Vagina (tissue), 2 donors: Measurements from ENCODE around the gene E2F1. TPM values are rescaled to one million over a fixed set of nuclear protein-coding genes. Genes with fewer than 3 reads are reported as not detected.

Source experiments
- DNase-seq, 2 donors: peaks; one replicate each; pipeline ENCODE4 v3.0.0-alpha.2; 2017; ENCODE audit errors: extremely low spot score in 2 of 2
- H3K27ac ChIP-seq: fragments of 200-600 bp; sonication (generic); one replicate; pipeline ENCODE4 v1.5.1; 2019
- H3K27me3 ChIP-seq: fragments of 200-600 bp; sonication (generic); one replicate; pipeline ENCODE4 v1.5.1; 2019
- H3K36me3 ChIP-seq, 2 donors: fragments of 200-600 bp; sonication (generic); one replicate each; pipeline ENCODE4 v1.5.1; 2017 to 2019
- H3K4me1 ChIP-seq: fragments of 200-600 bp; sonication (generic); one replicate; pipeline ENCODE4 v1.5.1; 2019
- H3K4me3 ChIP-seq, 2 donors: fragments of 200-600 bp; sonication (generic); 1 replicate in 1 of 2; 2 replicates in 1 of 2; pipeline ENCODE4 v1.5.1; 2016 to 2019
- H3K9me3 ChIP-seq: fragments of 200-600 bp; sonication (generic); one replicate; pipeline ENCODE4 v1.5.1; 2019
- POLR2A ChIP-seq, 2 donors: fragments of 450-650 bp; IDR thresholded peaks; one replicate each; pipeline ENCODE4 v1.6.1; 2017; ENCODE audit warnings: antibody characterized with exemption in 2 of 2, mild to moderate bottlenecking in 2 of 2, moderate library complexity in 2 of 2
- POLR2AphosphoS5 ChIP-seq, 2 donors: sonication (generic); formaldehyde crosslinking; IDR thresholded peaks; one replicate each; pipeline ENCODE4 v1.9.0; 2017; ENCODE audit warnings: antibody characterized with exemption in 2 of 2, mild to moderate bottlenecking in 2 of 2, low read depth in 1 of 2; ENCODE audit not compliant: insufficient read depth in 1 of 2
- intact Hi-C: fragments of 100-400 bp; cut with DNase I; formaldehyde crosslinking; loops from one replicate; pipeline ENCODE4 v1.15.1; 2023
- total RNA-seq: library from RNA; depleted of rRNA; stranded (reverse); fragments of >200 nt; gene quantifications from one replicate; pipeline ENCODE4 v1.2.3, GENCODE V29; 2016
- TF ChIP-seq, protein P1 (sequence below), 3 experiments: fragments of 450-650 bp in 2 of 3; fragments of 200-600 bp in 1 of 3; sonication (generic) in 1 of 3; IDR thresholded peaks; one replicate each; pipeline ENCODE4 v1.5.1; 2017 to 2019; ENCODE audit warnings: antibody characterized with exemption in 3 of 3, mild to moderate bottlenecking in 2 of 3, moderate library complexity in 2 of 3

The E2F1 gene
- total RNA-seq, 1 donor from 2014 or later, result 0.49 TPM

DNA sequence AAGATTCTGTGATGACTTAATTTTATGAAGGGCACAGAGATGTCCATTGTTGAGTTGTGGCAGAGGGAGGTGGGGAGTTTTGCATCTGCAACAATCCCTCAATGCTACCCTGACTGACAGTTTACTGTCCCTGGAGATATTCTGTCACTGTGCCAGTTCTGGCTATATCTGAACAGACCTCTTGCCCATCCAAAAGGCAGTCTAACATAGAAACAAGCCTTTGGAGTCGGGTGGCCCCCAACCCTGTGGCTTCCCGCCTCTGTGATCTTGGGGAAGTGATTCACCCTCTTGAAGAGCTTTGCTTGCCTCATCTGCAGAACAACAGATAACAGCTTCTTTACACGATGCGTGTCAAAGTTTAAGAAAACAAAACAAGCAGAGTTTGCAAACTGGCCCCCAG lies 3.8 kb upstream of the E2F1 start:
- intact Hi-C loops, result no loop called here
- no peak overlapping the region for H3K4me3 ChIP-seq
- no peak for DNase-seq
- no peak for TF ChIP-seq POLR2AphosphoS5 (IDR thresholded peaks at IDR 0.05; ENCODE audit: insufficient read depth in 1 of 2, low read depth in 1 of 2)
- no peak for TF ChIP-seq POLR2A (IDR thresholded peaks at IDR 0.05)
- TF ChIP-seq, protein P1, sequence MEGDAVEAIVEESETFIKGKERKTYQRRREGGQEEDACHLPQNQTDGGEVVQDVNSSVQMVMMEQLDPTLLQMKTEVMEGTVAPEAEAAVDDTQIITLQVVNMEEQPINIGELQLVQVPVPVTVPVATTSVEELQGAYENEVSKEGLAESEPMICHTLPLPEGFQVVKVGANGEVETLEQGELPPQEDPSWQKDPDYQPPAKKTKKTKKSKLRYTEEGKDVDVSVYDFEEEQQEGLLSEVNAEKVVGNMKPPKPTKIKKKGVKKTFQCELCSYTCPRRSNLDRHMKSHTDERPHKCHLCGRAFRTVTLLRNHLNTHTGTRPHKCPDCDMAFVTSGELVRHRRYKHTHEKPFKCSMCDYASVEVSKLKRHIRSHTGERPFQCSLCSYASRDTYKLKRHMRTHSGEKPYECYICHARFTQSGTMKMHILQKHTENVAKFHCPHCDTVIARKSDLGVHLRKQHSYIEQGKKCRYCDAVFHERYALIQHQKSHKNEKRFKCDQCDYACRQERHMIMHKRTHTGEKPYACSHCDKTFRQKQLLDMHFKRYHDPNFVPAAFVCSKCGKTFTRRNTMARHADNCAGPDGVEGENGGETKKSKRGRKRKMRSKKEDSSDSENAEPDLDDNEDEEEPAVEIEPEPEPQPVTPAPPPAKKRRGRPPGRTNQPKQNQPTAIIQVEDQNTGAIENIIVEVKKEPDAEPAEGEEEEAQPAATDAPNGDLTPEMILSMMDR (IDR thresholded peaks at IDR 0.05), result no peak
- H3K36me3 ChIP-seq, result no peaks in the 10 kb centered on the region
- H3K27me3 ChIP-seq, result no peaks in the 10 kb centered on the region
- H3K27ac ChIP-seq, result no peak overlapping the region
- peaks cover 18% of the 10 kb centered on the region for H3K4me1 ChIP-seq
- H3K9me3 ChIP-seq, result no peaks in the 10 kb centered on the region

DNA sequence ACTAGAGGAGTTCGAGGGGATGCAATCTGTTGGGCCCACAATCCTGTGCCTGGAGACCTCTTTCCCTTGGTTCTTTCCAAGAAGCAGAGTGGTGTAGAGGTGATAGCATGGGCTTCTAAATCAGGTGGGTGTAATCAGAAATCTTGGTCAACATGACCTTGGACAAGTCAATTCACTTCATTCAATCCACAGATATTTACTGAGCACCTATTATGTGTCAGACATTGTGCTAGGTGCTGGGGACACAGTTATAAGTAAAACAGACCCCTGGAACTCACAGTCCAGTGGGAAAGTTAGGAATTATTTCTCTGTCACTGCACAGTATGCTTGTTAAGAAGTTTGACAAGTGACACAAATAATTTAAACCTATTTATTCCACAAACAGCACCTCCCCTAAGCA lies 3.3 kb upstream of the E2F1 start:
- H3K9me3 ChIP-seq, result no peaks in the 10 kb centered on the region
- intact Hi-C loops, result no loop called here
- H3K4me1 ChIP-seq, result peaks cover 23% of the 10 kb centered on the region
- TF ChIP-seq POLR2AphosphoS5 (IDR thresholded peaks at IDR 0.05; ENCODE audit: insufficient read depth in 1 of 2, low read depth in 1 of 2) (no peak), POLR2A (IDR thresholded peaks at IDR 0.05) (no peak)
- TF ChIP-seq, protein P1 (IDR thresholded peaks at IDR 0.05), result no peak
- no peak for DNase-seq
- H3K4me3 ChIP-seq, result no peak overlapping the region
- H3K27me3 ChIP-seq, result no peaks in the 10 kb centered on the region
- H3K36me3 ChIP-seq, result no peaks in the 10 kb centered on the region
- H3K27ac ChIP-seq, result no peak overlapping the region

GRCh38 chr20:33688938-33689424 lies 2.8 kb upstream of the E2F1 start:
- H3K36me3 ChIP-seq, result no peaks in the 10 kb centered on the region
- H3K27ac ChIP-seq, result no peak overlapping the region
- H3K27me3 ChIP-seq, result no peaks in the 10 kb centered on the region
- no peak overlapping the region for H3K4me3 ChIP-seq
- DNase-seq, result no peak
- no peaks in the 10 kb centered on the region for H3K9me3 ChIP-seq
- intact Hi-C loops, result no loop called here
- H3K4me1 ChIP-seq, result peaks cover 24% of the 10 kb centered on the region
- no peak for TF ChIP-seq POLR2AphosphoS5 (IDR thresholded peaks at IDR 0.05; ENCODE audit: insufficient read depth in 1 of 2, low read depth in 1 of 2)
- TF ChIP-seq POLR2A (IDR thresholded peaks at IDR 0.05), result no peak
- TF ChIP-seq, protein P1 (IDR thresholded peaks at IDR 0.05), result no peak

GRCh38 chr20:33687993-33688937 lies 2.1 kb upstream of the E2F1 start:
- H3K4me3 ChIP-seq, result no peak overlapping the region
- H3K27me3 ChIP-seq, result no peaks in the 10 kb centered on the region
- DNase-seq, result no peak
- H3K4me1 ChIP-seq, result peaks cover 19% of the 10 kb centered on the region
- TF ChIP-seq POLR2A (IDR thresholded peaks at IDR 0.05) (no peak), POLR2AphosphoS5 (IDR thresholded peaks at IDR 0.05; ENCODE audit: insufficient read depth in 1 of 2, low read depth in 1 of 2) (no peak)
- TF ChIP-seq, protein P1 (IDR thresholded peaks at IDR 0.05), result no peak
- H3K27ac ChIP-seq, result no peak overlapping the region
- intact Hi-C loops, result no loop called here
- no peaks in the 10 kb centered on the region for H3K36me3 ChIP-seq
- H3K9me3 ChIP-seq, result no peaks in the 10 kb centered on the region
